Stimulated activated CD4-positive, alpha-beta T cell treated with anti-CD3 and anti-CD28 coated beads, Interleukin-4, amount 100 ng/mL, for 4 hours (primary cell): ENCODE results near the gene PLD6.

Source experiments
- DNase-seq, 2 experiments: peaks; one replicate each; pipeline ENCODE4 v3.0.0-alpha.2; 2020

The PLD6 gene

GRCh38 chr17:17151962-17152361 is 54.2 kb downstream of the PLD6 start:
- no peak for DNase-seq

DNA sequence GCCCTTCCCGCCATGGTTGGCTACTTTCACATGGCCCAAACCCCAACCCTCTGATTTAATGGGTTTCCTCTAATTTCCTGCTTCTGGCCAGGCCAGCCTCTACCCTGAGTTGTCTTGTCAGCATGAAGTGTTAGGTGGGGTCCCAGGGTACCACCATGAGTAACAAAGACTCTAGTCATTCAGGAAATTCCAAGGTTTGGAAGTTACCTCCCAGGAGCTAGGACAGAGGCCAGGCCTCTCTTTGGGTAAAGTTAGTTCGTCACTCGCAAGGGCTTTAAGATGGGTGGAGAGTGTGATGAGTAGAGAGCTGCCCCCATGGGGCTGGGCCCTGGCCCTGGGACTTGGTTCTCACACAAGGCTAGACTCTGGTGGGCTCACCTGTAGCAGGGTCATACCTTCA is 54.6 kb downstream of the PLD6 start:
- no peak for DNase-seq

GRCh38 chr17:17151055-17151454 is 55.1 kb downstream of the PLD6 start:
- DNase-seq, result no peak
